Anterior cingulate cortex (tissue), 58 donors: ENCODE results near the gene FIGN.

Experiments used
- DNase-seq, 58 donors: peaks; one replicate each; lab custom pipeline; 2025; lab: John Stamatoyannopoulos, UW

Gene FIGN

GRCh38 chr2:163670929-163671328 lies 64.9 kb downstream of the FIGN start:
- no peak for DNase-seq

GRCh38 chr2:163669506-163669905 lies 66.3 kb downstream of the FIGN start:
- no peak for DNase-seq

GRCh38 chr2:163667064-163667887 lies 68.5 kb downstream of the FIGN start:
- no peak for DNase-seq

- no peak for DNase-seq
These were observed 70.0 kb downstream of the FIGN start for GRCh38 chr2:163665817-163666216.

GRCh38 chr2:163665051-163665450 lies 70.8 kb downstream of the FIGN start:
- no peak for DNase-seq

- no peak for DNase-seq
These were observed 71.2 kb downstream of the FIGN start for GRCh38 chr2:163664610-163665009.

GRCh38 chr2:163662141-163662780 lies 73.5 kb downstream of the FIGN start:
- no peak for DNase-seq

GRCh38 chr2:163659224-163659623 lies 76.6 kb downstream of the FIGN start:
- DNase-seq, result no peak

- no peak for DNase-seq
These were observed 77.3 kb downstream of the FIGN start for GRCh38 chr2:163658556-163658955.

GRCh38 chr2:163657281-163657656 lies 78.5 kb downstream of the FIGN start:
- DNase-seq, result no peak

- no peak for DNase-seq
These were observed 79.1 kb downstream of the FIGN start for GRCh38 chr2:163656622-163657280.

- DNase-seq, result no peak
These were observed 80.1 kb downstream of the FIGN start for GRCh38 chr2:163655667-163656066.

- no peak for DNase-seq
These were observed 83.1 kb downstream of the FIGN start for GRCh38 chr2:163652751-163653150.

- no peak for DNase-seq
These were observed 86.7 kb downstream of the FIGN start for GRCh38 chr2:163649080-163649479.

- no peak for DNase-seq
These were observed 88.5 kb downstream of the FIGN start for GRCh38 chr2:163647300-163647699.

- DNase-seq, result no peak
These were observed 89.1 kb downstream of the FIGN start for GRCh38 chr2:163646687-163647086.

- DNase-seq, result no peak
These were observed 91.6 kb downstream of the FIGN start for GRCh38 chr2:163644238-163644637.

GRCh38 chr2:163641986-163642385 lies 93.8 kb downstream of the FIGN start:
- DNase-seq, result no peak

- DNase-seq, result no peak
These were observed 95.1 kb downstream of the FIGN start for GRCh38 chr2:163640542-163641193.

GRCh38 chr2:163637871-163638270 lies 97.9 kb downstream of the FIGN start:
- DNase-seq, result no peak

GRCh38 chr2:163633291-163633690 lies 102.5 kb downstream of the FIGN start:
- no peak for DNase-seq
